Measurements from ENCODE around the gene ZSCAN25. TPM values are rescaled to one million over a fixed set of nuclear protein-coding genes. Genes with fewer than 3 reads are reported as not detected.

The ZSCAN25 gene
- total RNA-seq, 1 experiment from 2014 or later: 20.6 TPM

GRCh38 chr7:99625321-99625720, 8.6 kb downstream of the ZSCAN25 start:
- intact Hi-C loops (cut with micrococcal nuclease; ENCODE audit: unreplicated experiment): no loop called here
- ChIA-PET POLR2A (ENCODE audit: low non-redundant PET) (no interaction called here), CTCF (no interaction called here)
- Histone ChIP-seq H3K4me3 (ENCODE audit: low read depth, low read length, poor library complexity, severe bottlenecking) (no peak overlapping the region), H3K36me3 (ENCODE audit: insufficient read depth, low read length, poor library complexity, severe bottlenecking) (peaks cover 87% of the 10 kb centered on the region), H3K27me3 (replicated peaks; ENCODE audit: insufficient read depth, low read depth, low read length, poor library complexity) (no peaks in the 10 kb centered on the region), H3K9me3 (ENCODE audit: low read depth, low read length, poor library complexity, severe bottlenecking) (no peaks in the 10 kb centered on the region), H3K4me1 (ENCODE audit: insufficient read depth, low read length, poor library complexity, severe bottlenecking) (no peaks in the 10 kb centered on the region), H3K27ac (ENCODE audit: low read depth, low read length, poor library complexity, severe bottlenecking) (no peak overlapping the region)
- DNase-seq (ENCODE audit: low spot score): no peak
- BruUV-seq (replicated peaks): no TSS peak
- TF ChIP-seq EZH2 (IDR thresholded peaks at IDR 0.05; ENCODE audit: borderline replicate concordance, low read depth, low read length, poor library complexity, severe bottlenecking) (no peak), CTCF (conservative IDR thresholded peaks at IDR 0.05; ENCODE audit: low read depth, low read length) (no peak)

- H3K9me3 ChIP-seq (ENCODE audit: low read depth, low read length, poor library complexity, severe bottlenecking): no peaks in the 10 kb centered on the region
- H3K27me3 ChIP-seq (replicated peaks; ENCODE audit: insufficient read depth, low read depth, low read length, poor library complexity): no peaks in the 10 kb centered on the region
- H3K36me3 ChIP-seq (ENCODE audit: insufficient read depth, low read length, poor library complexity, severe bottlenecking): peaks cover 87% of the 10 kb centered on the region
- no peak for DNase-seq (ENCODE audit: low spot score)
- H3K4me1 ChIP-seq (ENCODE audit: insufficient read depth, low read length, poor library complexity, severe bottlenecking): no peaks in the 10 kb centered on the region
- POLR2A ChIA-PET (ENCODE audit: low non-redundant PET): no interaction called here
- H3K27ac ChIP-seq (ENCODE audit: low read depth, low read length, poor library complexity, severe bottlenecking): no peak overlapping the region
- no TSS peak for BruUV-seq (replicated peaks)
- no peak overlapping the region for H3K4me3 ChIP-seq (ENCODE audit: low read depth, low read length, poor library complexity, severe bottlenecking)
- intact Hi-C loops (cut with micrococcal nuclease; ENCODE audit: unreplicated experiment): no loop called here
- CTCF ChIA-PET: no interaction called here
- TF ChIP-seq CTCF (conservative IDR thresholded peaks at IDR 0.05; ENCODE audit: low read depth, low read length) (no peak), EZH2 (IDR thresholded peaks at IDR 0.05; ENCODE audit: borderline replicate concordance, low read depth, low read length, poor library complexity, severe bottlenecking) (no peak)
Observed at GRCh38 chr7:99625961-99626360, 9.2 kb downstream of the ZSCAN25 start.

- intact Hi-C loops (cut with micrococcal nuclease; ENCODE audit: unreplicated experiment): no loop called here
- POLR2A ChIA-PET (ENCODE audit: low non-redundant PET): no interaction called here
- no peaks in the 10 kb centered on the region for H3K4me1 ChIP-seq (ENCODE audit: insufficient read depth, low read length, poor library complexity, severe bottlenecking)
Observed at GRCh38 chr7:99626661-99627060, 9.9 kb downstream of the ZSCAN25 start.

More at GRCh38 chr7:99626661-99627060, 9.9 kb downstream of the ZSCAN25 start:
- no peak for DNase-seq (ENCODE audit: low spot score)
- BruUV-seq (replicated peaks): no TSS peak
- CTCF ChIA-PET: no interaction called here
- H3K36me3 ChIP-seq (ENCODE audit: insufficient read depth, low read length, poor library complexity, severe bottlenecking): peaks cover 80% of the 10 kb centered on the region
- no peaks in the 10 kb centered on the region for H3K27me3 ChIP-seq (replicated peaks; ENCODE audit: insufficient read depth, low read depth, low read length, poor library complexity)
- H3K27ac ChIP-seq (ENCODE audit: low read depth, low read length, poor library complexity, severe bottlenecking): no peak overlapping the region
- no peak overlapping the region for H3K4me3 ChIP-seq (ENCODE audit: low read depth, low read length, poor library complexity, severe bottlenecking)
- no peaks in the 10 kb centered on the region for H3K9me3 ChIP-seq (ENCODE audit: low read depth, low read length, poor library complexity, severe bottlenecking)
- TF ChIP-seq EZH2 (IDR thresholded peaks at IDR 0.05; ENCODE audit: borderline replicate concordance, low read depth, low read length, poor library complexity, severe bottlenecking) (no peak), CTCF (conservative IDR thresholded peaks at IDR 0.05; ENCODE audit: low read depth, low read length) (no peak)
